Stimulated activated effector memory CD8-positive, alpha-beta T cell treated with anti-CD3 and anti-CD28 coated beads, Interleukin-12 subunit alpha, Interleukin-12 subunit beta, amount 100 ng/mL, for 72 hours (primary cell): ENCODE data around the gene EFTUD2.

ENCODE experiments used
- ATAC-seq: fragments of 150-1000 bp; cut with Tn5 transposase; 2 replicates; pipeline ENCODE4 v1.10.0; 2021
- DNase-seq, 2 donors: peaks; one replicate each; pipeline ENCODE4 v3.0.0; 2021 to 2022; ENCODE audit warnings: low spot score in 2 of 2
- H3K27ac Mint-ChIP-seq: one replicate; pipeline ENCODE4 v1.8.0; 2022; ENCODE audit warnings: mild to moderate bottlenecking, mixed read lengths
- H3K36me3 Mint-ChIP-seq: one replicate; pipeline ENCODE4 v1.8.0; 2022; ENCODE audit warnings: mild to moderate bottlenecking, mixed read lengths
- H3K4me1 Mint-ChIP-seq: one replicate; pipeline ENCODE4 v1.8.0; 2022; ENCODE audit warnings: mixed read lengths
- H3K4me3 Mint-ChIP-seq: one replicate; pipeline ENCODE4 v1.8.0; 2022; ENCODE audit warnings: mild to moderate bottlenecking, mixed read lengths
- H3K9me3 Mint-ChIP-seq: one replicate; pipeline ENCODE4 v1.8.0; 2022; ENCODE audit warnings: mixed read lengths

The EFTUD2 gene

GRCh38 chr17:44807093-44807816 lies 92.0 kb downstream of the EFTUD2 start:
- Mint-ChIP-seq H3K36me3 (no peaks in the 10 kb centered on the region), H3K9me3 (no peaks in the 10 kb centered on the region), H3K27ac (no peak overlapping the region), H3K4me1 (no peaks in the 10 kb centered on the region), H3K4me3 (no peak overlapping the region)
- ATAC-seq (no peak), DNase-seq (no peak)

GRCh38 chr17:44804302-44805089 lies 94.7 kb downstream of the EFTUD2 start:
- Mint-ChIP-seq H3K4me3 (no peak overlapping the region), H3K4me1 (no peaks in the 10 kb centered on the region), H3K9me3 (no peaks in the 10 kb centered on the region), H3K27ac (no peak overlapping the region), H3K36me3 (no peaks in the 10 kb centered on the region)
- ATAC-seq (no peak), DNase-seq (no peak)

- ATAC-seq = no peak
- no peak for DNase-seq
- no peaks in the 10 kb centered on the region for H3K36me3 Mint-ChIP-seq
- H3K9me3 Mint-ChIP-seq = no peaks in the 10 kb centered on the region
- H3K4me1 Mint-ChIP-seq = no peaks in the 10 kb centered on the region
- no peak overlapping the region for H3K4me3 Mint-ChIP-seq
- no peak overlapping the region for H3K27ac Mint-ChIP-seq
Measured at GRCh38 chr17:44801880-44802279, 97.4 kb downstream of the EFTUD2 start.
